ENCODE data around the gene MCM5.

- TF ChIP-seq CTCF (IDR thresholded peaks at IDR 0.05; ENCODE audit: low read depth, low read length, poor library complexity, severe bottlenecking) (no peak), EZH2phosphoT487 (IDR thresholded peaks at IDR 0.05; ENCODE audit: borderline replicate concordance, low read length) (no peak)
These were observed at the start of gene MCM5 for GRCh38 chr22:35399678-35400500.
